ENCODE results near the gene AZU1. TPM values are rescaled to one million over a fixed set of nuclear protein-coding genes. Genes with fewer than 3 reads are reported as not detected.

Gene AZU1
- total and polyA plus RNA-seq, 8 donors, result 1.3 to 4.7 (median 2.3) TPM

GRCh38 chr19:788983-789700 is 38.5 kb upstream of the AZU1 start:
- Histone ChIP-seq H3K9me3 (no peaks in the 10 kb centered on the region), H3K36me3 (no peaks in the 10 kb centered on the region), H3K4me1 (peaks cover 8 to 46% of the 10 kb centered on the region in 2 donors), H3K27ac (peak overlapping the region; percentile 62 to 71), H3K4me3 (no peak overlapping the region), H3K27me3 (no peaks in the 10 kb centered on the region)
- intact Hi-C loops (cut with DNase I), result no loop called here
- ATAC-seq (peak; percentile 52), DNase-seq (no peak)
- no peak for TF ChIP-seq CTCF (IDR thresholded peaks at IDR 0.05)

- H3K4me1 ChIP-seq, result peaks cover 8 to 44% of the 10 kb centered on the region in 2 donors
- DNase-seq (no peak), ATAC-seq (no peak)
- H3K27me3 ChIP-seq, result no peaks in the 10 kb centered on the region
- intact Hi-C loops (cut with DNase I), result no loop called here
- H3K27ac ChIP-seq, result peak overlapping the region; percentile 62 to 71
- TF ChIP-seq CTCF (IDR thresholded peaks at IDR 0.05), result no peak
- no peaks in the 10 kb centered on the region for H3K9me3 ChIP-seq
- H3K4me3 ChIP-seq, result no peak overlapping the region
- H3K36me3 ChIP-seq, result no peaks in the 10 kb centered on the region
These were observed 38.0 kb upstream of the AZU1 start for GRCh38 chr19:789701-790060.

DNA sequence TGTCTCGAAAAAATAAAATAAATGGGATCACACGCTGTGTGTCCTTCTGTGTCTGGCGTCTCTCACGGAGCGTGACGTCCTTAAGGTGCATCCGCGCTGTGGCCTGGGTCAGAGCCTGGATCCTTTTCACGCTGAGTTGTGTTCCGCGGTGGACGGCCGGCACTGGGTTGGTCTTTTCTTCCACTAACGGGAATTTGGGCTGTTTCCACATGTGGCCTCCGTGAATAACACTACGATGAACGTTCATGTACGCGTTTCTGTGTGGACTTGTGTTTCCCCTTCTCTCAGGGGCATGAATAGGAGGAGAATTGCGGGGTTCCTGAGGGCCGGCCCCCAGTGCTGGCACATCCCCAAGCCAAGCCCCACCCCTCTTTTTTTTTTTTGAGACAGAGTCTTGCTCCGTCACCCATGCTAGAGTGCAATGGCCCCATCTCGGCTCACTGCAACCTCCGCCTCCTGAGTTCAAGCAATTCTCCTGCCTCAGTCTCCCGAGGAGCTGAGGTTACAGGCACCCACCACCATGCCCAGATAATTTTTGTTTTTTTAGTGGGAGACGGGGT is 36.5 kb upstream of the AZU1 start:
- no peak for ATAC-seq
- H3K27ac ChIP-seq, result peak overlapping the region; percentile 13 to 71

GRCh38 chr19:791567-792305 is 35.9 kb upstream of the AZU1 start:
- intact Hi-C loops (cut with DNase I), result no loop called here
- no peaks in the 10 kb centered on the region for H3K9me3 ChIP-seq
- no peak for TF ChIP-seq CTCF (IDR thresholded peaks at IDR 0.05)
- no peak overlapping the region for H3K4me3 ChIP-seq
- no peaks in the 10 kb centered on the region for H3K36me3 ChIP-seq
- peak overlapping the region; percentile 59 to 71 for H3K27ac ChIP-seq
- DNase-seq (no peak), ATAC-seq (no peak)
- H3K27me3 ChIP-seq, result no peaks in the 10 kb centered on the region
- peaks cover 8 to 56% of the 10 kb centered on the region in 2 donors for H3K4me1 ChIP-seq

More for the DNA sequence above, 36.5 kb upstream of the AZU1 start:
- Histone ChIP-seq H3K27me3 (no peaks in the 10 kb centered on the region), H3K4me1 (peaks cover 8 to 50% of the 10 kb centered on the region in 2 donors), H3K9me3 (no peaks in the 10 kb centered on the region), H3K4me3 (no peak overlapping the region), H3K36me3 (no peaks in the 10 kb centered on the region)
- intact Hi-C loops (cut with DNase I), result no loop called here
- no peak for DNase-seq
- no peak for TF ChIP-seq CTCF (IDR thresholded peaks at IDR 0.05)

DNA sequence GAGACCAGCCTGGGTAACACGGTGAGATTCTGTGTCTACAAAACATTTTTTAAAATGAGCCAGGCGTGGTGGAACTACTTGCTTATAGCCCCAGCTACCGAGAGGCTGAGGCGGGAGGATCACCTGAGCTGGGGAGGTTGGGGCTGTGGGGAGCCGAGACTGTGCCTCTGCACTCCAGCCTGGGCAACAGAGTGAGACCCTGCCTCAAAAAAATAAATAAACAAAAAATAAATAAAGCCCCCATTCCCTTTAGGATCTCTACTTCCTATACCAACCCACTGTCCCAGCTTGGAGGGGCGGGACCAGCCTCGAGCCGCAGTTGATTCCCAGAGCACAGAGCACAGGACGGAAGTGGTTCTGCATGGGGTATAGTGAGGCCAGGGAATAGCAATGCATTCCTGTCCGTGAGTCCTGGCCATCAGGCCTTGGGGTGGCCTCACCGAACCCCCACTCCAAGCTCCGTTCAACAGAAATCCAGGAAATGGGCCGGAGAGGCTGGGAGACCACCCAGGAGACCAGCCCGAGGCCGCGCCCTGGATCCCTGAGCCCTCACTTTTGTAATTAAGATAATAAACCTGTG is 35.2 kb upstream of the AZU1 start:
- intact Hi-C loops (cut with DNase I), result no loop called here
- H3K27me3 ChIP-seq, result no peaks in the 10 kb centered on the region
- H3K9me3 ChIP-seq, result no peaks in the 10 kb centered on the region
- H3K4me3 ChIP-seq, result no peak overlapping the region
- H3K27ac ChIP-seq, result peak overlapping the region; percentile 62 to 71
- no peak for TF ChIP-seq CTCF (IDR thresholded peaks at IDR 0.05)
- ATAC-seq, result no peak
- DNase-seq, result no peak
- peaks cover 8 to 55% of the 10 kb centered on the region in 2 donors for H3K4me1 ChIP-seq
- no peaks in the 10 kb centered on the region for H3K36me3 ChIP-seq
